ENCODE measurements around the gene NMRK1. TPM values are rescaled to one million over a fixed set of nuclear protein-coding genes. Genes with fewer than 3 reads are reported as not detected.

The NMRK1 gene
- total RNA-seq, 3 donors from 2014 or later (not counting 1 experiment from before 2014, with no cell fraction given): 23.7 to 52.0 (median 44.4) TPM

DNA sequence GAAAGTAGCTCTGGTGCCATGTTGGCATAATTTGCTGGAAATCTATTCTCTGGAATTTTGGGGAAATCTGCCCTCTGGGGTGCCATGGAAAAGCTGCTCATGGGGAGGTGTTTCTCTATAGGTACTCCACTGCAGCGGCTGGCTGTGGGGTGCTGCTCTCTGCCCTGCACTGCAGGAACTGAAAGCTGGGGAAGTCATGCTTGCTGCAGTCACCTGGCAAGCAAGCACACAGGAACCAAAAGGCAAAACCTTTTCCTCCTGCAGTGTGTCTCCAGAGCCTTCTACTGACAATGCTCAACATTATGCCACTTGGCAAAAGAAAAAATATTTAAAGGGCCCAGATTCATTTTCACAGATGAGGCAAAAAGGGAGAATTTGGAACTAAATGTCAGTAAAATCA, 34.1 kb downstream of the NMRK1 start:
- H3K4me1 ChIP-seq (ENCODE audit: control insufficient read depth, insufficient read depth, low read length): no peaks in the 10 kb centered on the region
- H3K27me3 Mint-ChIP-seq (ENCODE audit: low read depth in 2 of 2): peaks cover 0 to 4% of the 10 kb centered on the region in 2 donors
- ATAC-seq (no peak), DNase-seq (no peak)
- H3K9me3 Mint-ChIP-seq: no peaks in the 10 kb centered on the region
- 82% methylated on average over 1 of the region's 1 CpG for WGBS (ENCODE audit: insufficient coverage)
- intact Hi-C loops (cut with micrococcal nuclease): no loop called here
- TF ChIP-seq, protein P1, sequence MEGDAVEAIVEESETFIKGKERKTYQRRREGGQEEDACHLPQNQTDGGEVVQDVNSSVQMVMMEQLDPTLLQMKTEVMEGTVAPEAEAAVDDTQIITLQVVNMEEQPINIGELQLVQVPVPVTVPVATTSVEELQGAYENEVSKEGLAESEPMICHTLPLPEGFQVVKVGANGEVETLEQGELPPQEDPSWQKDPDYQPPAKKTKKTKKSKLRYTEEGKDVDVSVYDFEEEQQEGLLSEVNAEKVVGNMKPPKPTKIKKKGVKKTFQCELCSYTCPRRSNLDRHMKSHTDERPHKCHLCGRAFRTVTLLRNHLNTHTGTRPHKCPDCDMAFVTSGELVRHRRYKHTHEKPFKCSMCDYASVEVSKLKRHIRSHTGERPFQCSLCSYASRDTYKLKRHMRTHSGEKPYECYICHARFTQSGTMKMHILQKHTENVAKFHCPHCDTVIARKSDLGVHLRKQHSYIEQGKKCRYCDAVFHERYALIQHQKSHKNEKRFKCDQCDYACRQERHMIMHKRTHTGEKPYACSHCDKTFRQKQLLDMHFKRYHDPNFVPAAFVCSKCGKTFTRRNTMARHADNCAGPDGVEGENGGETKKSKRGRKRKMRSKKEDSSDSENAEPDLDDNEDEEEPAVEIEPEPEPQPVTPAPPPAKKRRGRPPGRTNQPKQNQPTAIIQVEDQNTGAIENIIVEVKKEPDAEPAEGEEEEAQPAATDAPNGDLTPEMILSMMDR (IDR thresholded peaks at IDR 0.05): no peak
- no peak overlapping the region for H3K27ac ChIP-seq (ENCODE audit: low read length)
- H3K4me3 Mint-ChIP-seq: no peak overlapping the region
- H3K36me3 ChIP-seq (ENCODE audit: control insufficient read depth, insufficient read depth, low read length): no peaks in the 10 kb centered on the region
- H3K4me3 ChIP-seq (ENCODE audit: low read length): no peak overlapping the region
- no peaks in the 10 kb centered on the region for H3K4me1 Mint-ChIP-seq
- no peaks in the 10 kb centered on the region for H3K9me3 ChIP-seq (ENCODE audit: control insufficient read depth, insufficient read depth, low read length)
- H3K36me3 Mint-ChIP-seq: no peaks in the 10 kb centered on the region
- no peak overlapping the region for H3K27ac Mint-ChIP-seq
- H3K27me3 ChIP-seq (ENCODE audit: control insufficient read depth, insufficient read depth, low read length): no peaks in the 10 kb centered on the region

DNA sequence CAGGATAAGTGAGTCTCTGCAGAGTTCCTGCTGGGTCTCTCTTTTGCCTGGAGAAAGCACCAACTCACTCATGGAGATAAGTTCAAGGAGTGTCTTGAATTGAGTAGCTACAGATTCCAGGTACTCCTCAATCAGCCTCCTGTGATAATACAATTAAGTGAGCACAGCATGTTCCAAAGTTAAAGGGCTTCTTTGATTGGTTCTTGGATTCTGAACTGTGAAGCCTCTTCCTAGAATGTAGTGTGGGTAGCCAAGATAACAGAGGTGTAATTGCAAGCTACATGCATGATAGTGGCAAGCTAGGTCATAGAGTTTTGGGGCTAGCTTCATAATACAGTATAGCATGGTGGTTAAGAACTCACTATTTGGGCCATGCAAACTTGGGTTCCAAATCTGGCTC, 36.7 kb downstream of the NMRK1 start:
- intact Hi-C loops (cut with micrococcal nuclease): no loop called here
- Histone ChIP-seq H3K9me3 (ENCODE audit: control insufficient read depth, insufficient read depth, low read length) (no peaks in the 10 kb centered on the region), H3K4me3 (ENCODE audit: low read length) (no peak overlapping the region), H3K27ac (ENCODE audit: low read length) (no peak overlapping the region), H3K36me3 (ENCODE audit: control insufficient read depth, insufficient read depth, low read length) (no peaks in the 10 kb centered on the region), H3K4me1 (ENCODE audit: control insufficient read depth, insufficient read depth, low read length) (no peaks in the 10 kb centered on the region), H3K27me3 (ENCODE audit: control insufficient read depth, insufficient read depth, low read length) (no peaks in the 10 kb centered on the region)
- no peak overlapping the region for H3K27ac Mint-ChIP-seq
- H3K36me3 Mint-ChIP-seq: no peaks in the 10 kb centered on the region
- H3K4me3 Mint-ChIP-seq: no peak overlapping the region
- TF ChIP-seq, protein P1 (IDR thresholded peaks at IDR 0.05): no peak
- no peak for DNase-seq
- ATAC-seq: no peak
- no peaks in the 10 kb centered on the region for H3K9me3 Mint-ChIP-seq
- H3K4me1 Mint-ChIP-seq: no peaks in the 10 kb centered on the region
- peaks cover 0 to 4% of the 10 kb centered on the region in 2 donors for H3K27me3 Mint-ChIP-seq (ENCODE audit: low read depth in 2 of 2)

DNA sequence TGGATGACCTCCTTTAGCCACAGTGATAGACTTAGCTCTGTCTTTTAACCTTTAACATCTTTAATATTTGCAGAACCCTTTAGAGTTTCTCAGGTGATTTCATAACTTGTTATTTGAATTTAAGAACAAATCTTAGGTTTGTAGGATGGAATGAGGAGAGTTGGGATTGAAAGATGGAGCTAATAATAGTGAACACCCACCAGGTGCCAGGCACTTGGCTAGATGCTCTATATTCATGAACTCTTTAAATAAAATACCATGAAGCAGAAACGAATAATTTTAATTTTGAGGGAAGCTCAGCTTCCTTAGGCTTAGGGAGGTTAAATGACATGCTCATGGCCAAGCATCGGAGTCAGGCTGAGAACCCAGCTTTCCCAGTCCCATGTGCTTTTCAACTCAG, 40.4 kb downstream of the NMRK1 start:
- Histone ChIP-seq H3K9me3 (ENCODE audit: control insufficient read depth, insufficient read depth, low read length) (no peaks in the 10 kb centered on the region), H3K27ac (ENCODE audit: low read length) (no peak overlapping the region), H3K4me1 (ENCODE audit: control insufficient read depth, insufficient read depth, low read length) (no peaks in the 10 kb centered on the region), H3K4me3 (ENCODE audit: low read length) (no peak overlapping the region), H3K27me3 (ENCODE audit: control insufficient read depth, insufficient read depth, low read length) (peaks cover 2% of the 10 kb centered on the region), H3K36me3 (ENCODE audit: control insufficient read depth, insufficient read depth, low read length) (no peaks in the 10 kb centered on the region)
- no peaks in the 10 kb centered on the region for H3K4me1 Mint-ChIP-seq
- no peak overlapping the region for H3K4me3 Mint-ChIP-seq
- no peak overlapping the region for H3K27ac Mint-ChIP-seq
- peaks cover 13 to 20% of the 10 kb centered on the region in 2 donors for H3K27me3 Mint-ChIP-seq (ENCODE audit: low read depth in 2 of 2)
- DNase-seq (no peak), ATAC-seq (no peak)
- TF ChIP-seq, protein P1 (IDR thresholded peaks at IDR 0.05): no peak
- no peaks in the 10 kb centered on the region for H3K9me3 Mint-ChIP-seq
- WGBS (ENCODE audit: insufficient coverage): 44% methylated on average over 2 of the region's 2 CpGs
- intact Hi-C loops (cut with micrococcal nuclease): no loop called here
- no peaks in the 10 kb centered on the region for H3K36me3 Mint-ChIP-seq

DNA sequence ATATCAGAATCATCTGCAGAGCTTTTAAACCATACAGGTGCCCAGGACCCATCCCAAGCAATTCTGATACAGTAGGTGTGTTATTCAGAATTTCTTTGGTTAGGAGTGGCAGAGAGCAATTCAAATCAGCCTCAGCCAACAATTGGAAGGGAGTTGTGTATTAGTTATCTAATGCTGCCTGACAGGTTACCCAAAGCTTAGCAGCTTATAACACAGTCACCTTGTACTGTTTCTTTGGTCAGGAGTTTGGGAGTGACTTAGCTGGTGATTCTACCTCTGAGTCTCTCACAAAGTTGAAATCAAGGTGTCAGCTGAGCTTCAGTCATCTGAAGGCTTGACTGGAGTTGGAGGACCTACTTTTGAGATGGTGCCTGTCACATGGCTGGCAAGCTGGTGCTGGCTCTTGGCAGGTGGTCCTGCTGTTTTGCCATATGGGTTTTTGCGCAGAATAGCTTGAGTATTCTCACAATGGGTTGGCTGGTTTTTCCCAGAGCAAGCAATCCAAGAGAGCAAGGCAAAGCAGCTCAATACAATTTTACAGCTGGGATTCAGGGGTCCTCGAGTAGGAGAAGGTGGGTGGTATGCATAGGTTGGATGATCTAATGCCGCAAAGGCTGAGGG, 41.1 kb downstream of the NMRK1 start:
- WGBS (ENCODE audit: insufficient coverage): 100% methylated on average over 1 of the region's 3 CpGs
- H3K27me3 Mint-ChIP-seq (ENCODE audit: low read depth in 2 of 2): peaks cover 13 to 20% of the 10 kb centered on the region in 2 donors

More for the DNA sequence above, 41.1 kb downstream of the NMRK1 start:
- ATAC-seq: no peak
- Histone ChIP-seq H3K4me3 (ENCODE audit: low read length) (no peak overlapping the region), H3K9me3 (ENCODE audit: control insufficient read depth, insufficient read depth, low read length) (no peaks in the 10 kb centered on the region), H3K4me1 (ENCODE audit: control insufficient read depth, insufficient read depth, low read length) (no peaks in the 10 kb centered on the region), H3K36me3 (ENCODE audit: control insufficient read depth, insufficient read depth, low read length) (no peaks in the 10 kb centered on the region), H3K27ac (ENCODE audit: low read length) (no peak overlapping the region), H3K27me3 (ENCODE audit: control insufficient read depth, insufficient read depth, low read length) (peaks cover 2% of the 10 kb centered on the region)
- TF ChIP-seq, protein P1 (IDR thresholded peaks at IDR 0.05): no peak
- Mint-ChIP-seq H3K4me3 (no peak overlapping the region), H3K9me3 (no peaks in the 10 kb centered on the region), H3K36me3 (no peaks in the 10 kb centered on the region), H3K27ac (no peak overlapping the region), H3K4me1 (no peaks in the 10 kb centered on the region)
- intact Hi-C loops (cut with micrococcal nuclease): no loop called here
- no peak for DNase-seq
